Activated naive CD8-positive, alpha-beta T cell (primary cell): ENCODE data around the gene RFX8.
"Not testable (repeated sequence)": the region's sequence is repeated elsewhere in the genome, so short reads cannot be mapped to it uniquely, and the experiment has no call there.

Experiments used
- H3K27ac Mint-ChIP-seq: one replicate; pipeline ENCODE4 v1.8.0; 2021; ENCODE audit warnings: mixed read lengths
- H3K27me3 Mint-ChIP-seq: one replicate; pipeline ENCODE4 v1.8.0; 2021; ENCODE audit warnings: mixed read lengths
- H3K36me3 Mint-ChIP-seq: one replicate; pipeline ENCODE4 v1.8.0; 2021; ENCODE audit warnings: mixed read lengths
- H3K4me1 Mint-ChIP-seq: one replicate; pipeline ENCODE4 v1.8.0; 2021; ENCODE audit warnings: low read depth, mixed read lengths
- H3K4me3 Mint-ChIP-seq: one replicate; pipeline ENCODE4 v1.8.0; 2021; ENCODE audit warnings: mild to moderate bottlenecking, mixed read lengths
- H3K9me3 Mint-ChIP-seq: one replicate; pipeline ENCODE4 v1.8.0; 2021; ENCODE audit warnings: low read depth, mixed read lengths

Gene RFX8

GRCh38 chr2:101474731-101475384, at the start of gene RFX8:
Gene RFX8 (minus strand): TSS chr2:101475112. CDS start chr2:101466848, 8,264 bp downstream.
- peak within 1 kb of the TSS; percentile 75 for H3K27ac Mint-ChIP-seq
- H3K4me3 Mint-ChIP-seq: peak within 1 kb of the TSS; percentile 87
- no peaks in the 10 kb centered on the region for H3K9me3 Mint-ChIP-seq
- no peaks in the 10 kb centered on the region for H3K27me3 Mint-ChIP-seq
- H3K36me3 Mint-ChIP-seq: no peaks in the 10 kb centered on the region
- H3K4me1 Mint-ChIP-seq: peaks cover 16% of the 10 kb centered on the region

DNA sequence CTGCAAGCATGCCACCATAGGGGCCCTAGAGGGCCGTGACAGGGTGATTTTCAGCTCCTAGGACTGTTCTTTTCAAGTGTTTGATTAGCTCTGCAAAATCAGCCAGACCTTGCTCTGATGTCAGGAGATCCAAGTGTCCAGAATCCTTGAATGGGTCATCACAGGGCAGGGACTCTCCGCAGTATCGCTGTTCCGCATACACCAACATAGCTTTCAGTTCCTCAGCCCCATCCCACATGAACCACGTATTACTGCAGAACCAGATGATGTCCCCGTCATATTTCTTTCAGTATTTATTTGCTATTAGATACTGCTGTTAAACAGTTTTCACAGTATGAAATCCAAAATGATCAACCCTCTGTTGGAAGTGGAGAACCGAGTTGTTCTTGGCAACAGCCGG, 46.6 kb upstream of the RFX8 start:
- Mint-ChIP-seq H3K27me3 (no peaks in the 10 kb centered on the region), H3K27ac (no peak overlapping the region), H3K9me3 (no peaks in the 10 kb centered on the region), H3K36me3 (peaks cover 4% of the 10 kb centered on the region), H3K4me1 (peaks cover 20% of the 10 kb centered on the region), H3K4me3 (no peak overlapping the region)

DNA sequence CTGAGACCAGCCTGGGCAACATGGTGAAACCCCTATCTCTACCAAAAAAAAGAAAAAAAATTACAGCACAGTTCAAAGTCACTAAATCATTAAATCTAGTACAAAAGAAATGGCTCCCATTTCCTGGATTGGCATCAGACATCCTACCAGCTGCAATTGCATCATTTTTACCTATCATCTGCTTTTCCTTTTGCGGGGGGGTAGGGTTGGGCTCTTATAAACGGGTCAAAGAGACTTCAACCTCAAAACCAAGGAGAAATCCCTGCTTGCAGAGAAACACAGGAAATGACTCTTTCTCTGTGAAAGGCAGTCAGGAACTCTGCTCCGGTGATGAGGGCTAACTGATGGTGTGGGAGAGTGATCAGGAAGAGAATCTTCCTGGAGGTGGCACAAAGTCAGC, 45.3 kb upstream of the RFX8 start:
- peaks cover 4% of the 10 kb centered on the region for H3K36me3 Mint-ChIP-seq
- no peak overlapping the region for H3K27ac Mint-ChIP-seq

DNA sequence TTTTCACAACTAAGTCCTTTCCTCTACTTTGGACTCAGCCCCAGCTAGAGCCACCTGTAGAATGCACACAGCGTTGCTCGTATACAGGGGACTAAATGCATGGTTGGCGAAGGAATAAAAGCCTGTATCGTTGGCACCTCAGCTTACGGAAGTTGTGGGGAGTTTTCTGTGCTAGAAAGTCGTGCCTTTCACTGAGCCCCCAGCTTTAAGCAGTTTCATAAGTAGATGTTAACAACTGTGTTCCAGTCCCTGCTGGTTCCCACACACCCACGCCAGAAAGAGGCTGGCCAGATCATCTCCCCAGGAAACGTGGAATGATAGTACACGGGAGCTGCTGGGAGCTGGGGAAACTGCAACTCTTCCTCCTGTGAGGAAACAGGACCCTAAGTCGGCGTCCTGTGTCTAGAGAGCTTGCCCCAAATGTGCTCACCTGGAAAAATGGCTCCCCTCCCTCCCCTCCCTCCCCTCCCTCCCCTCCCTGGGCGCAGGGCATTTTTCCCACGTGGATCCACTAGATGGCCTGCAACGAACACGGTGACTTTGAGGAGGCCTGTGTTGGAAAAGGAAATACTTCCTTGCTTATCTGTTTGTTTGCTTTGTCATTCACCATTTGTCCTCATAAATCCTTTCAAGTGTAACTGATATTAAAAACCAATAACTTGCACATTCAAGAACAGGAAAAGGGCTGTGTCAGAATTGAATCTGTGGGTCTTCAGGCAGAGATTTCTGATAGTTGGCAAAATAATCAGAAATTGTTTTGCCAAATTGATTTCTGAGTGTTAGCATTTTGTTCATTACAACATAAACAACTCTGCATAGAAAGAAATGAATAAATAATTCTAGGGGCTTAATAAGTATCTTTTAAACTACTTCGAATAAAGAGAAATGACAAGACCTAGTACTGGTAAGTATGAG, 43.9 kb upstream of the RFX8 start:
- no peaks in the 10 kb centered on the region for H3K27me3 Mint-ChIP-seq
- peaks cover 4% of the 10 kb centered on the region for H3K36me3 Mint-ChIP-seq
- peaks cover 30% of the 10 kb centered on the region for H3K4me1 Mint-ChIP-seq
- no peak overlapping the region for H3K27ac Mint-ChIP-seq
- no peaks in the 10 kb centered on the region for H3K9me3 Mint-ChIP-seq
- no peak overlapping the region for H3K4me3 Mint-ChIP-seq

More for the DNA sequence above, 45.3 kb upstream of the RFX8 start:
- H3K4me1 Mint-ChIP-seq: peaks cover 27% of the 10 kb centered on the region
- no peak overlapping the region for H3K4me3 Mint-ChIP-seq
- no peaks in the 10 kb centered on the region for H3K9me3 Mint-ChIP-seq
- no peaks in the 10 kb centered on the region for H3K27me3 Mint-ChIP-seq

- H3K27ac Mint-ChIP-seq: no peak overlapping the region
- H3K27me3 Mint-ChIP-seq: no peaks in the 10 kb centered on the region
- peaks cover 30% of the 10 kb centered on the region for H3K4me1 Mint-ChIP-seq
- H3K9me3 Mint-ChIP-seq: no peaks in the 10 kb centered on the region
- no peak overlapping the region for H3K4me3 Mint-ChIP-seq
- H3K36me3 Mint-ChIP-seq: peaks cover 4% of the 10 kb centered on the region
Measured at GRCh38 chr2:101517758-101518271, 42.9 kb upstream of the RFX8 start.

- H3K27ac Mint-ChIP-seq: no peak overlapping the region
- peak overlapping the region; percentile 12 for H3K4me3 Mint-ChIP-seq
Measured at GRCh38 chr2:101516823-101517690, 42.1 kb upstream of the RFX8 start.

GRCh38 chr2:101516349-101516748, 41.4 kb upstream of the RFX8 start:
- no peaks in the 10 kb centered on the region for H3K27me3 Mint-ChIP-seq
- no peak overlapping the region for H3K4me3 Mint-ChIP-seq
- H3K36me3 Mint-ChIP-seq: peaks cover 4% of the 10 kb centered on the region
- no peaks in the 10 kb centered on the region for H3K9me3 Mint-ChIP-seq
- no peak overlapping the region for H3K27ac Mint-ChIP-seq
- H3K4me1 Mint-ChIP-seq: peaks cover 30% of the 10 kb centered on the region

More at GRCh38 chr2:101516823-101517690, 42.1 kb upstream of the RFX8 start:
- Mint-ChIP-seq H3K36me3 (peaks cover 4% of the 10 kb centered on the region), H3K27me3 (no peaks in the 10 kb centered on the region), H3K9me3 (no peaks in the 10 kb centered on the region), H3K4me1 (peaks cover 30% of the 10 kb centered on the region)

- no peak overlapping the region for H3K27ac Mint-ChIP-seq
- H3K9me3 Mint-ChIP-seq: no peaks in the 10 kb centered on the region
- H3K36me3 Mint-ChIP-seq: peaks cover 4% of the 10 kb centered on the region
- no peaks in the 10 kb centered on the region for H3K27me3 Mint-ChIP-seq
- H3K4me1 Mint-ChIP-seq: peaks cover 30% of the 10 kb centered on the region
- H3K4me3 Mint-ChIP-seq: no peak overlapping the region
Measured at GRCh38 chr2:101515477-101515876, 40.6 kb upstream of the RFX8 start.

GRCh38 chr2:101512993-101513392, 38.1 kb upstream of the RFX8 start:
- H3K27ac Mint-ChIP-seq: no peak overlapping the region
- H3K9me3 Mint-ChIP-seq: no peaks in the 10 kb centered on the region
- no peak overlapping the region for H3K4me3 Mint-ChIP-seq
- no peaks in the 10 kb centered on the region for H3K27me3 Mint-ChIP-seq
- peaks cover 4% of the 10 kb centered on the region for H3K36me3 Mint-ChIP-seq
- H3K4me1 Mint-ChIP-seq: peaks cover 24% of the 10 kb centered on the region

DNA sequence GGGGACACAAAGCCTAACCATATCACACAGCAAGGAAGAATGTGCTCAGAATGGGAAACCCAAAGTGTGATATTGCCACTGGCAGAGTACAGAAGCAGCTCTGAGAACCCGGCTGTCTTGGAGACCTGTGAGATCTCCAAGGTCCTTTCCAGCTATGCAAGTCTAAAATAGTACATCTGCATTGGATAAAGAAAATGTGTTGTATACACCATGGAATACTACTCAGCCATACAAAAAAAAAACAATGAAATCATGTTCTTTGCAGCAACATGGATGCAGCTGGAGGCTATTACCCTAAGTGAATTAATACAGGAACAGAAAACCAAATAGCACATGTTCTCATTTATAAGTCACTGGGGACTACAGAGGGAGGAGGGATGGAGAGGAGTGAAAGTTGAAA, 36.5 kb upstream of the RFX8 start:
- Mint-ChIP-seq H3K4me1 (peaks cover 9% of the 10 kb centered on the region), H3K9me3 (no peaks in the 10 kb centered on the region), H3K4me3 (no peak overlapping the region), H3K27ac (no peak overlapping the region), H3K27me3 (no peaks in the 10 kb centered on the region), H3K36me3 (no peaks in the 10 kb centered on the region)

- no peaks in the 10 kb centered on the region for H3K9me3 Mint-ChIP-seq
- peaks cover 1% of the 10 kb centered on the region for H3K4me1 Mint-ChIP-seq
- H3K27ac Mint-ChIP-seq: no peak overlapping the region
- H3K36me3 Mint-ChIP-seq: no peaks in the 10 kb centered on the region
- no peak overlapping the region for H3K4me3 Mint-ChIP-seq
- H3K27me3 Mint-ChIP-seq: no peaks in the 10 kb centered on the region
Measured at GRCh38 chr2:101509499-101510284, 34.8 kb upstream of the RFX8 start.

GRCh38 chr2:101508636-101509035, 33.7 kb upstream of the RFX8 start:
- Mint-ChIP-seq H3K9me3 (no peaks in the 10 kb centered on the region), H3K27ac (no peak overlapping the region), H3K27me3 (no peaks in the 10 kb centered on the region), H3K4me1 (no peaks in the 10 kb centered on the region), H3K4me3 (no peak overlapping the region), H3K36me3 (no peaks in the 10 kb centered on the region)

GRCh38 chr2:101505276-101505675, 30.4 kb upstream of the RFX8 start:
- H3K36me3 Mint-ChIP-seq, H3K4me3 Mint-ChIP-seq, H3K27ac Mint-ChIP-seq, H3K27me3 Mint-ChIP-seq, H3K9me3 Mint-ChIP-seq: not testable (repeated sequence)
- peaks cover 18% of the 10 kb centered on the region for H3K4me1 Mint-ChIP-seq

- H3K27me3 Mint-ChIP-seq, H3K27ac Mint-ChIP-seq, H3K36me3 Mint-ChIP-seq, H3K4me3 Mint-ChIP-seq, H3K9me3 Mint-ChIP-seq: not testable (repeated sequence)
- H3K4me1 Mint-ChIP-seq: peaks cover 18% of the 10 kb centered on the region
Measured at GRCh38 chr2:101504744-101505143, 29.8 kb upstream of the RFX8 start.
